Suprapubic skin (tissue), 4 donors: ENCODE measurements around the gene AGAP1. TPM values are rescaled to one million over a fixed set of nuclear protein-coding genes. Genes with fewer than 3 reads are reported as not detected.
"Not testable (repeated sequence)": the region's sequence is repeated elsewhere in the genome, so short reads cannot be mapped to it uniquely, and the experiment has no call there.

Experiments
- DNase-seq, 2 donors: peaks; one replicate each; pipeline ENCODE4 v3.0.0-alpha.2; 2019; ENCODE audit warnings: low spot score in 2 of 2
- H3K27ac ChIP-seq: fragments of 200-600 bp; sonication (generic); one replicate; pipeline ENCODE4 v1.5.1; 2019
- H3K27me3 ChIP-seq: fragments of 200-600 bp; sonication (generic); one replicate; pipeline ENCODE4 v1.5.1; 2019
- H3K36me3 ChIP-seq: fragments of 200-600 bp; sonication (generic); one replicate; pipeline ENCODE4 v1.5.1; 2019
- H3K4me1 ChIP-seq: fragments of 200-600 bp; sonication (generic); one replicate; pipeline ENCODE4 v1.5.1; 2019
- H3K4me3 ChIP-seq: fragments of 200-600 bp; sonication (generic); one replicate; pipeline ENCODE4 v1.5.1; 2019; ENCODE audit warnings: mild to moderate bottlenecking
- H3K9me3 ChIP-seq: fragments of 200-600 bp; sonication (generic); one replicate; pipeline ENCODE4 v1.5.1; 2019
- EP300 ChIP-seq: sonication (generic); formaldehyde crosslinking; IDR thresholded peaks from one replicate; pipeline ENCODE4 v1.6.1; 2017; ENCODE audit warnings: antibody characterized with exemption
- POLR2A ChIP-seq, 2 donors: fragments of 450-650 bp; IDR thresholded peaks; one replicate each; pipeline ENCODE4 v1.6.1; 2017; ENCODE audit warnings: antibody characterized with exemption in 2 of 2, mild to moderate bottlenecking in 2 of 2, moderate library complexity in 2 of 2
- POLR2AphosphoS5 ChIP-seq, 3 donors: sonication (generic); formaldehyde crosslinking; IDR thresholded peaks; one replicate each; pipeline ENCODE4 v1.6.1; 2017; ENCODE audit warnings: antibody characterized with exemption in 3 of 3
- WGBS: methylation state at CpG from one replicate; pipeline ENCODE4 v1.1.5; 2018; 5-methylcytosine and 5-hydroxymethylcytosine counted together
- total RNA-seq, 4 donors: library from RNA; depleted of rRNA; stranded (reverse); fragments of >200 nt; gene quantifications; one replicate each; pipeline ENCODE4 v1.1.0, GENCODE V29; 2016
- TF ChIP-seq, protein P1 (sequence below), 2 donors: fragments of 200-600 bp in 1 of 2; fragments of 450-650 bp in 1 of 2; sonication (generic) in 1 of 2; IDR thresholded peaks; one replicate each; pipeline ENCODE4 v1.5.1; 2016 to 2019; ENCODE audit warnings: antibody characterized with exemption in 2 of 2, mild to moderate bottlenecking in 1 of 2, moderate library complexity in 1 of 2

AGAP1 gene
- total RNA-seq, 4 donors from 2014 or later: 14.1 to 30.7 (median 19.4) TPM

DNA sequence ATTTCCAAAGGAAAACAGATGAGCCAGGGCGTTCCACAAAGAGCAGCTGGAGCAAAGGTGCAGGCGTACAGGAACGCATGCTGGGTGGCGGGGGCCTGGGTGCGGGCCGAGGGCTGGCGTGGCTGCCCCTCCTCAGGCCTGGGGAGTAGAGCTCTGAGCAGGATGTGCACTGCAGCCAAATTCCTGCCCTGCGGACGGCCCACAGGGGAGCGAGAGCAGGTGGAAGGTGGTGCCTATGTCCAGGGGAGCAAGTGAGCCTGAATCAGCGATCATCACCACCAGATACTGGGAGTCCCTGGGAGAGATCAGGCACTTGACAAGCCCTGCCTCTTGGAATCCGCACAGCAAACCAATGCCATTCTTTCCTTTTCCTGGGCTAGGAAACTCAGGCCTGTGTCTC lies 568.1 kb downstream of the AGAP1 start:
- Histone ChIP-seq H3K4me1 (no peaks in the 10 kb centered on the region), H3K9me3 (peaks cover 9% of the 10 kb centered on the region), H3K36me3 (no peaks in the 10 kb centered on the region), H3K4me3 (no peak overlapping the region), H3K27me3 (no peaks in the 10 kb centered on the region), H3K27ac (no peak overlapping the region)
- peak in 1 of 2 donors; percentile 32 for DNase-seq
- 89% methylated on average over 12 of the region's 12 CpGs for whole genome bisulfite sequencing
- TF ChIP-seq POLR2AphosphoS5 (IDR thresholded peaks at IDR 0.05) (no peak), POLR2A (IDR thresholded peaks at IDR 0.05) (no peak), EP300 (no peak)
- TF ChIP-seq, protein P1, sequence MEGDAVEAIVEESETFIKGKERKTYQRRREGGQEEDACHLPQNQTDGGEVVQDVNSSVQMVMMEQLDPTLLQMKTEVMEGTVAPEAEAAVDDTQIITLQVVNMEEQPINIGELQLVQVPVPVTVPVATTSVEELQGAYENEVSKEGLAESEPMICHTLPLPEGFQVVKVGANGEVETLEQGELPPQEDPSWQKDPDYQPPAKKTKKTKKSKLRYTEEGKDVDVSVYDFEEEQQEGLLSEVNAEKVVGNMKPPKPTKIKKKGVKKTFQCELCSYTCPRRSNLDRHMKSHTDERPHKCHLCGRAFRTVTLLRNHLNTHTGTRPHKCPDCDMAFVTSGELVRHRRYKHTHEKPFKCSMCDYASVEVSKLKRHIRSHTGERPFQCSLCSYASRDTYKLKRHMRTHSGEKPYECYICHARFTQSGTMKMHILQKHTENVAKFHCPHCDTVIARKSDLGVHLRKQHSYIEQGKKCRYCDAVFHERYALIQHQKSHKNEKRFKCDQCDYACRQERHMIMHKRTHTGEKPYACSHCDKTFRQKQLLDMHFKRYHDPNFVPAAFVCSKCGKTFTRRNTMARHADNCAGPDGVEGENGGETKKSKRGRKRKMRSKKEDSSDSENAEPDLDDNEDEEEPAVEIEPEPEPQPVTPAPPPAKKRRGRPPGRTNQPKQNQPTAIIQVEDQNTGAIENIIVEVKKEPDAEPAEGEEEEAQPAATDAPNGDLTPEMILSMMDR (IDR thresholded peaks at IDR 0.05): no peak

DNA sequence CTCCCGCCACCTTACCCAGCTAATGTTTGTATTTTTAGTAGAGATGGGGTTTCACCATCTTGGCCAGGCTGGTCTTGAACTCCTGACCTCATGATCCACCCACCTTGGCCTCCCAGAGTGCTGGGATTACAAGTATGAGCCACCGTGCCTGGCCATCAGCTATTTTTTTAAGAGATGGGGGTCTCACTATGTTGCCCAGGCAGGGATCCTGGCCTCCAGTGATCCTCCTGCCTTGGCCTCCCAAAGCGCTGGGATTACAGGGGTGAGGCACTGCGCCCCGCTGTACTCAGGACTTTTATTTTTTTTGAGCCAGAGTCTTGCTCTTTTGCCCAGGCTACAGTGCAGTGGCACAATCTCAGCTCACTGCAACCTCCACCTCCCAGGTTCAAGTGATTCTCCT lies 569.0 kb downstream of the AGAP1 start:
- H3K27me3 ChIP-seq, H3K4me1 ChIP-seq, H3K27ac ChIP-seq, H3K36me3 ChIP-seq, H3K4me3 ChIP-seq, H3K9me3 ChIP-seq, DNase-seq: not testable (repeated sequence)
- 100% methylated on average over 5 of the region's 5 CpGs for WGBS

DNA sequence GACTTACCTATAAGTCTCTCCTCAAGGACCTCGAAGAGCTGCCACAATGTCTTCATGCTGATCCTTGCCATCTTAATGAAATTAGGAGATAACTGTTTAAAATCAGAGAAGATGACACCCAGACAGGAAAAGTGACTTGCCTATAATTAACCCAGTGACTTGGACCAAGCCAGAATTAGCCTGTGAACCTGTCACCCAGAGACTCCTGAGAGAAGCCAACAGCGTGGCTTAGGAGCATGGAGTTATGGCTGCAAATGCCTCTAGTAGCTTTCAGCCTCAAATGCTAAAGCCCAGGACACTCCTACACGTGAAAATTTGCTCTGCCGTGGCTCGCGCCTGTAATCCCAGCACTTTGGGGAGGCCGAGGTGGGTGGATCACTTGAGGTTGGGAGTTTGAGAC lies 570.2 kb downstream of the AGAP1 start:
- TF ChIP-seq POLR2A (IDR thresholded peaks at IDR 0.05) (no peak), POLR2AphosphoS5 (IDR thresholded peaks at IDR 0.05) (no peak), EP300 (no peak)
- TF ChIP-seq, protein P1 (IDR thresholded peaks at IDR 0.05): no peak
- Histone ChIP-seq H3K36me3 (no peaks in the 10 kb centered on the region), H3K9me3 (no peaks in the 10 kb centered on the region), H3K4me3 (no peak overlapping the region), H3K4me1 (no peaks in the 10 kb centered on the region), H3K27ac (no peak overlapping the region), H3K27me3 (no peaks in the 10 kb centered on the region)
- WGBS: 87% methylated on average over 7 of the region's 7 CpGs
- DNase-seq: no peak

DNA sequence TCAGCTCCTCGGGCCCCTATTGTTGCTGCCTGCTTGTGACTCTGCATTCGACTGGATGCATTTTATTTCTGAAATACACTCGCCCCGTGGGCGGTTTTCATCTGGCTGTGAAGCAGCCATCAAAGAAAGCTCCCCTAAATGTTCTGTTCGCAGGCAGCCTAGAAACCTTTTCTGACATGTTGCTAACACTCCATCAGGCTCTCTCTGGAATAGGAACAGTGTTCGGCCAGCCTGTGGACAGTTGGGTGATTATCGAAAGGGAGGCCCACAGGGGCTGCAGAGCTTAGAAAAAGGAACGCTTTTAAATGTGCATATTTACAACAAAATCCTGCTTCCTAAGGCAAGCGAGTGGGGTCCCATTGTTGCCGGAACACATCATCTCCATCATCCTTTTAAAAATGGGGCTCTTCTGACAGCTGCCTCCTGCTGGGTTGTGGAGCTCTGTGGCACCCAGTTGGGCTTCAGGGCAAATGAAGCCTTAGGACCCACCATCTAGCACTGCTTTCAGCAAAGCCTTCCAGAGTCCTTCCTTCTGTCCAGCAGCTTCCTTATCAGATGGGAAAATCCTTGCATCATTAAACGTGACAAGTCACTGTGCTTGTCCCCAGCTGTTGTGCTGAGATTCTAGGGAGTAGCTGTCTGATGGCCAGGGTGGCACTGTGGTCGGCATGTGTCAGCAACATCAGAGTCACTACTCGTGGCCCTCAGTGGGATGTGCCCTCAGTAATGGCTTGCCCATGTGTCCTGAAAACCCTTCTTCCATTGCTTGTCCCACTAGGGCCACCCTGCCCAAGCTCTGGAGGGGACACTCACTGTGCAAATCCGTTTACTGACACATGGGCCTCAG lies 571.7 kb downstream of the AGAP1 start:
- Histone ChIP-seq H3K4me3 (no peak overlapping the region), H3K36me3 (no peaks in the 10 kb centered on the region), H3K4me1 (no peaks in the 10 kb centered on the region), H3K9me3 (no peaks in the 10 kb centered on the region), H3K27ac (no peak overlapping the region), H3K27me3 (no peaks in the 10 kb centered on the region)
- TF ChIP-seq, protein P1 (IDR thresholded peaks at IDR 0.05): no peak
- TF ChIP-seq EP300: no peak
- no peak for TF ChIP-seq POLR2A (IDR thresholded peaks at IDR 0.05)
- TF ChIP-seq POLR2AphosphoS5 (IDR thresholded peaks at IDR 0.05): no peak
- no peak for DNase-seq
- WGBS: 89% methylated on average over 13 of the region's 15 CpGs

DNA sequence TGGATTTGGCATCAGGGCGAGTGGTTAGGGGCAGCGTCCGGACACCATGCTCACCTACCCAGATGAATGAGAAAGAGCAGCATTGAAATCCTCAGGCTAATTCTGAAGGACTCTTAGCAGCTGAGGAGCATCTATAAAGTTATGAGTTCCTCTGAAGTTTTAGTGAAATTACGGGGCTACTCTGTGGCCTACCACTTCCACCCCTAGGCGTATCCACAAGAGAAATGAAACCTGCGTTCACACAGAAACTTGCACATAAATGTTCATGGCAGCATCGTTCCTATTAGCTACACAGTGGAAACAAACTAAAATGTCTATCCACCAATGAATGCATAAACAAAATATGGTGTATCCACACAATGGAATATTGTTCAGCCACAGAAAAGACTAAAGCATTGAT lies 576.4 kb downstream of the AGAP1 start:
- Histone ChIP-seq H3K36me3 (peaks cover 4% of the 10 kb centered on the region), H3K9me3 (no peaks in the 10 kb centered on the region)

More for the DNA sequence above, 576.4 kb downstream of the AGAP1 start:
- H3K27ac ChIP-seq: no peak overlapping the region
- no peak overlapping the region for H3K4me3 ChIP-seq
- WGBS: 89% methylated on average over 7 of the region's 7 CpGs
- TF ChIP-seq, protein P1 (IDR thresholded peaks at IDR 0.05): no peak
- no peaks in the 10 kb centered on the region for H3K4me1 ChIP-seq
- H3K27me3 ChIP-seq: no peaks in the 10 kb centered on the region
- no peak for DNase-seq
